HepG2 (cell line): ENCODE data around the gene NOTCH2.
"Not testable (repeated sequence)": the region's sequence is repeated elsewhere in the genome, so short reads cannot be mapped to it uniquely, and the experiment has no call there.

Source experiments
- ARNT ChIP-seq: fragments of 450-650 bp; IDR thresholded peaks from 2 replicates; pipeline ENCODE4 v1.6.1; 2017
- EZH2 ChIP-seq: conservative IDR thresholded peaks from 2 replicates; pipeline ENCODE4 v1.6.1; 2012; ENCODE audit warnings: mild to moderate bottlenecking, low read depth, low read length, moderate library complexity
- KLF12 ChIP-seq: sonication (generic); formaldehyde crosslinking; IDR thresholded peaks from 2 replicates; pipeline ENCODE4 v1.4.0; 2020; ENCODE audit warnings: missing genetic modification reagents, borderline replicate concordance
- MYNN ChIP-seq: sonication (generic); formaldehyde crosslinking; IDR thresholded peaks from 2 replicates; pipeline ENCODE4 v1.4.0; 2020; ENCODE audit warnings: mild to moderate bottlenecking, low read depth, missing genetic modification reagents
- POLR2A ChIP-seq, 2 experiments: IDR thresholded peaks; 2 replicates each; pipeline ENCODE4 v1.6.1; 2011; ENCODE audit warnings: low read depth in 2 of 2, low read length in 2 of 2, mild to moderate bottlenecking in 1 of 2, moderate library complexity in 1 of 2; ENCODE audit not compliant: insufficient read depth in 1 of 2
- SP1 ChIP-seq, 2 experiments: fragments of 450-650 bp in 1 of 2; sonication (generic) in 1 of 2; formaldehyde crosslinking in 1 of 2; IDR thresholded peaks; 2 replicates each; pipeline versions ENCODE4 v1.4.0 to v1.6.1; 2016 to 2020; ENCODE audit warnings: missing genetic modification reagents in 1 of 2
- ZNF17 ChIP-seq: sonication (generic); formaldehyde crosslinking; IDR thresholded peaks from 2 replicates; pipeline ENCODE4 v1.5.0; 2020; ENCODE audit warnings: mild to moderate bottlenecking, missing genetic modification reagents
- ZNF180 ChIP-seq: sonication (generic); formaldehyde crosslinking; IDR thresholded peaks from 2 replicates; pipeline ENCODE4 v1.4.0; 2020; ENCODE audit warnings: low read depth, missing genetic modification reagents, borderline replicate concordance
- ZNF530 ChIP-seq: sonication (generic); formaldehyde crosslinking; IDR thresholded peaks from 2 replicates; pipeline ENCODE4 v1.5.0; 2020; ENCODE audit warnings: low read depth, mild to moderate bottlenecking, missing genetic modification reagents
- ZNF749 ChIP-seq: sonication (generic); formaldehyde crosslinking; IDR thresholded peaks from 2 replicates; pipeline ENCODE4 v1.8.0; 2022; ENCODE audit warnings: mild to moderate bottlenecking, missing genetic modification reagents, moderate library complexity, borderline replicate concordance
- TF ChIP-seq, protein P1 (sequence below): sonication (generic); formaldehyde crosslinking; IDR thresholded peaks from 2 replicates; pipeline ENCODE4 v1.9.0; 2021; ENCODE audit warnings: missing genetic modification reagents, borderline replicate concordance
- TF ChIP-seq, protein P2 (sequence below): sonication (generic); formaldehyde crosslinking; IDR thresholded peaks from 2 replicates; pipeline ENCODE4 v1.4.0; 2020; ENCODE audit warnings: missing genetic modification reagents, mild to moderate bottlenecking, borderline replicate concordance
- TF ChIP-seq, protein P3 (sequence below): sonication (generic); formaldehyde crosslinking; IDR thresholded peaks from 2 replicates; pipeline ENCODE4 v1.4.0; 2020; ENCODE audit warnings: missing genetic modification reagents, borderline replicate concordance

DNA sequence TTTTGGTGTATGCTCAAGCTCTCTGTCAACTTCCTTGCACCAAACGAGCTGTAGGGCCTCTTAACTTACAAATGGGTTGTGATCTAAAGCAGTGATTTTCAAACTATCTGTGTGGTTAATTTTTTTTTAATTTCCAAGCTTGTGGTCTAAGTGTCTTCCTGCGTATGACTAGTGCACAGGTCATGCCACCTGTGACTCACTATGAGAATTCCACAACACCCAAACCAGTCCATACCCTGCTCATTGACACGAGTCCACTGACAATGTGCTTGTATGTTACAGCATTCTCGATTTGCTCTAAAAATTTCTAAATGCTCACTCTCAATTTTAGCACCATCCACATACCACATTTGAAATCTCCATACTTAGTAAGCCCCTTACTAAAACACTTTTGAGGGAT is 18.5 kb upstream of the NOTCH2 start:
- TF ChIP-seq ZNF749 (CRISPR knock-in tag); EZH2; ARNT; KLF12 (CRISPR knock-in tag); ZNF180 (CRISPR knock-in tag); ZNF530; SP1 (IDR thresholded peaks at IDR 0.05); SP1 (CRISPR knock-in tag; IDR thresholded peaks at IDR 0.05); POLR2A (IDR thresholded peaks at IDR 0.05; ENCODE audit: insufficient read depth in 1 of 2, low read depth in 2 of 2, low read length in 2 of 2); MYNN (CRISPR knock-in tag); ZNF17: not testable (repeated sequence)
- TF ChIP-seq, protein P1, sequence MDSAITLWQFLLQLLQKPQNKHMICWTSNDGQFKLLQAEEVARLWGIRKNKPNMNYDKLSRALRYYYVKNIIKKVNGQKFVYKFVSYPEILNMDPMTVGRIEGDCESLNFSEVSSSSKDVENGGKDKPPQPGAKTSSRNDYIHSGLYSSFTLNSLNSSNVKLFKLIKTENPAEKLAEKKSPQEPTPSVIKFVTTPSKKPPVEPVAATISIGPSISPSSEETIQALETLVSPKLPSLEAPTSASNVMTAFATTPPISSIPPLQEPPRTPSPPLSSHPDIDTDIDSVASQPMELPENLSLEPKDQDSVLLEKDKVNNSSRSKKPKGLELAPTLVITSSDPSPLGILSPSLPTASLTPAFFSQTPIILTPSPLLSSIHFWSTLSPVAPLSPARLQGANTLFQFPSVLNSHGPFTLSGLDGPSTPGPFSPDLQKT, result not testable (repeated sequence)
- TF ChIP-seq, protein P2, sequence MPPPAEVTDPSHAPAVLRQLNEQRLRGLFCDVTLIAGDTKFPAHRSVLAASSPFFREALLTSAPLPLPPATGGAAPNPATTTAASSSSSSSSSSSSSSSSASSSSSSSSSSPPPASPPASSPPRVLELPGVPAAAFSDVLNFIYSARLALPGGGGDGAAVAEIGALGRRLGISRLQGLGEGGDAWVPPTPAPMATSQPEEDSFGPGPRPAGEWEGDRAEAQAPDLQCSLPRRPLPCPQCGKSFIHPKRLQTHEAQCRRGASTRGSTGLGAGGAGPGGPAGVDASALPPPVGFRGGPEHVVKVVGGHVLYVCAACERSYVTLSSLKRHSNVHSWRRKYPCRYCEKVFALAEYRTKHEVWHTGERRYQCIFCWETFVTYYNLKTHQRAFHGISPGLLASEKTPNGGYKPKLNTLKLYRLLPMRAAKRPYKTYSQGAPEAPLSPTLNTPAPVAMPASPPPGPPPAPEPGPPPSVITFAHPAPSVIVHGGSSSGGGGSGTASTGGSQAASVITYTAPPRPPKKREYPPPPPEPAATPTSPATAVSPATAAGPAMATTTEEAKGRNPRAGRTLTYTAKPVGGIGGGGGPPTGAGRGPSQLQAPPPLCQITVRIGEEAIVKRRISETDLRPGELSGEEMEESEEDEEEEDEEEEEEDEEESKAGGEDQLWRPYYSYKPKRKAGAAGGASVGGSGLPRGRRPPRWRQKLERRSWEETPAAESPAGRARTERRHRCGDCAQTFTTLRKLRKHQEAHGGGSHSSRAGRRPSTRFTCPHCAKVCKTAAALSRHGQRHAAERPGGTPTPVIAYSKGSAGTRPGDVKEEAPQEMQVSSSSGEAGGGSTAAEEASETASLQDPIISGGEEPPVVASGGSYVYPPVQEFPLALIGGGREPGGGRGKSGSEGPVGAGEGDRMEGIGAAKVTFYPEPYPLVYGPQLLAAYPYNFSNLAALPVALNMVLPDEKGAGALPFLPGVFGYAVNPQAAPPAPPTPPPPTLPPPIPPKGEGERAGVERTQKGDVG (CRISPR knock-in tag), result not testable (repeated sequence)
- TF ChIP-seq, protein P3, sequence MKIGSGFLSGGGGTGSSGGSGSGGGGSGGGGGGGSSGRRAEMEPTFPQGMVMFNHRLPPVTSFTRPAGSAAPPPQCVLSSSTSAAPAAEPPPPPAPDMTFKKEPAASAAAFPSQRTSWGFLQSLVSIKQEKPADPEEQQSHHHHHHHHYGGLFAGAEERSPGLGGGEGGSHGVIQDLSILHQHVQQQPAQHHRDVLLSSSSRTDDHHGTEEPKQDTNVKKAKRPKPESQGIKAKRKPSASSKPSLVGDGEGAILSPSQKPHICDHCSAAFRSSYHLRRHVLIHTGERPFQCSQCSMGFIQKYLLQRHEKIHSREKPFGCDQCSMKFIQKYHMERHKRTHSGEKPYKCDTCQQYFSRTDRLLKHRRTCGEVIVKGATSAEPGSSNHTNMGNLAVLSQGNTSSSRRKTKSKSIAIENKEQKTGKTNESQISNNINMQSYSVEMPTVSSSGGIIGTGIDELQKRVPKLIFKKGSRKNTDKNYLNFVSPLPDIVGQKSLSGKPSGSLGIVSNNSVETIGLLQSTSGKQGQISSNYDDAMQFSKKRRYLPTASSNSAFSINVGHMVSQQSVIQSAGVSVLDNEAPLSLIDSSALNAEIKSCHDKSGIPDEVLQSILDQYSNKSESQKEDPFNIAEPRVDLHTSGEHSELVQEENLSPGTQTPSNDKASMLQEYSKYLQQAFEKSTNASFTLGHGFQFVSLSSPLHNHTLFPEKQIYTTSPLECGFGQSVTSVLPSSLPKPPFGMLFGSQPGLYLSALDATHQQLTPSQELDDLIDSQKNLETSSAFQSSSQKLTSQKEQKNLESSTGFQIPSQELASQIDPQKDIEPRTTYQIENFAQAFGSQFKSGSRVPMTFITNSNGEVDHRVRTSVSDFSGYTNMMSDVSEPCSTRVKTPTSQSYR (CRISPR knock-in tag), result not testable (repeated sequence)
